HG03378 (cell line): ENCODE results near the gene PIGL.
"Not testable (repeated sequence)": the region's sequence is repeated elsewhere in the genome, so short reads cannot be mapped to it uniquely, and the experiment has no call there.

ENCODE experiments used
- ATAC-seq: cut with Tn5 transposase; IDR thresholded peaks from one replicate; pipeline ENCODE4 v1.9.1; 2021; ENCODE audit warnings: mild to moderate bottlenecking, moderate library complexity; ENCODE audit not compliant: unreplicated experiment

Gene PIGL

GRCh38 chr17:16273499-16273898, 56.5 kb downstream of the PIGL start:
- no peak for ATAC-seq

GRCh38 chr17:16273929-16274339, 56.9 kb downstream of the PIGL start:
- no peak for ATAC-seq

GRCh38 chr17:16275024-16275423, 58.0 kb downstream of the PIGL start:
- ATAC-seq, result no peak

GRCh38 chr17:16277163-16277562, 60.2 kb downstream of the PIGL start:
- ATAC-seq, result no peak

GRCh38 chr17:16281351-16281750, 64.3 kb downstream of the PIGL start:
- no peak for ATAC-seq

- no peak for ATAC-seq
Measured at GRCh38 chr17:16282522-16282921, 65.5 kb downstream of the PIGL start.

GRCh38 chr17:16283705-16284104, 66.7 kb downstream of the PIGL start:
- no peak for ATAC-seq

GRCh38 chr17:16285646-16286008, 68.6 kb downstream of the PIGL start:
- ATAC-seq, result no peak

- peak; percentile 90 for ATAC-seq
Measured at GRCh38 chr17:16286009-16286946, 69.3 kb downstream of the PIGL start.

GRCh38 chr17:16286947-16287562, 70.0 kb downstream of the PIGL start:
- ATAC-seq, result no peak

GRCh38 chr17:16287563-16288027, 70.6 kb downstream of the PIGL start:
- ATAC-seq, result no peak

GRCh38 chr17:16288860-16289571, 72.0 kb downstream of the PIGL start:
- ATAC-seq, result no peak

- ATAC-seq, result no peak
Measured at GRCh38 chr17:16293931-16294330, 76.9 kb downstream of the PIGL start.

- ATAC-seq, result no peak
Measured at GRCh38 chr17:16294560-16294959, 77.5 kb downstream of the PIGL start.

GRCh38 chr17:16296072-16296471, 79.1 kb downstream of the PIGL start:
- not testable (repeated sequence) for ATAC-seq

GRCh38 chr17:16297367-16298139, 80.5 kb downstream of the PIGL start:
- no peak for ATAC-seq

GRCh38 chr17:16298140-16298662, 81.2 kb downstream of the PIGL start:
- ATAC-seq, result no peak

GRCh38 chr17:16300554-16300953, 83.5 kb downstream of the PIGL start:
- ATAC-seq, result no peak

GRCh38 chr17:16301963-16302855, 85.2 kb downstream of the PIGL start:
- ATAC-seq, result no peak

- no peak for ATAC-seq
Measured at GRCh38 chr17:16302856-16303255, 85.8 kb downstream of the PIGL start.
